ENCODE results near the gene CPAMD8.

CPAMD8 gene

GRCh38 chr19:16859626-16860025, 167.0 kb downstream of the CPAMD8 start:
- TF ChIP-seq CTCF (IDR thresholded peaks at IDR 0.05; ENCODE audit: low read depth, low read length): no peak

GRCh38 chr19:16856091-16856490, 170.5 kb downstream of the CPAMD8 start:
- no peak for TF ChIP-seq CTCF (IDR thresholded peaks at IDR 0.05; ENCODE audit: low read depth, low read length)
- H3K4me3 ChIP-seq (ENCODE audit: low read depth, low read length): no peak overlapping the region

More at GRCh38 chr19:16859626-16860025, 167.0 kb downstream of the CPAMD8 start:
- H3K4me3 ChIP-seq (ENCODE audit: low read depth, low read length): no peak overlapping the region

GRCh38 chr19:16853066-16853465, 173.5 kb downstream of the CPAMD8 start:
- H3K4me3 ChIP-seq (ENCODE audit: low read depth, low read length): no peak overlapping the region
- no peak for TF ChIP-seq CTCF (IDR thresholded peaks at IDR 0.05; ENCODE audit: low read depth, low read length)

- H3K4me3 ChIP-seq (ENCODE audit: low read depth, low read length): no peak overlapping the region
- no peak for TF ChIP-seq CTCF (IDR thresholded peaks at IDR 0.05; ENCODE audit: low read depth, low read length)
Observed at GRCh38 chr19:16851031-16851712, 175.4 kb downstream of the CPAMD8 start.

DNA sequence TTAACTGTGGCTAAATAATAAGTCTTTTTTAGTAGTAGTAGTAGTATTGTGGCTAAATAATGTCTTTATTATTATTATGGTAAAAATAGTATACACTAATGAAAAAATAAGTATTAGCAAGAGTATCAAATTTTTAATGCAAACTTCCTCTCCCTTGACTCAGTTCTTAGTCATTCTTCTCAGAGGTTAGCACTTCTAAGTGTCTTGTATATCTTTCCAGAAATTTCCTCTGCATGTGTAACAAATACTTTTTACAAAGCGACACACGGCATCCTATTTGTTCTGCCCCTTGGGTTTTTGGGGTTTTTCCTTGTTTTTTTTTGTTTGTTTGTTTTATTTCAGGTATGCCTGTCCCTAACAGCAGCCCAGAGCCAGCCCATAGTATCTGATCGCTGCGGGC, 176.5 kb downstream of the CPAMD8 start:
- TF ChIP-seq CTCF (IDR thresholded peaks at IDR 0.05; ENCODE audit: low read depth, low read length): no peak
- no peak overlapping the region for H3K4me3 ChIP-seq (ENCODE audit: low read depth, low read length)

- H3K4me3 ChIP-seq (ENCODE audit: low read depth, low read length): no peak overlapping the region
- TF ChIP-seq CTCF (IDR thresholded peaks at IDR 0.05; ENCODE audit: low read depth, low read length): no peak
Observed at GRCh38 chr19:16849168-16849567, 177.4 kb downstream of the CPAMD8 start.

GRCh38 chr19:16847430-16847829, 179.2 kb downstream of the CPAMD8 start:
- no peak overlapping the region for H3K4me3 ChIP-seq (ENCODE audit: low read depth, low read length)
- TF ChIP-seq CTCF (IDR thresholded peaks at IDR 0.05; ENCODE audit: low read depth, low read length): no peak

Data from WI38 (cell line).